H1 (cell line): ENCODE data around the gene IGF2BP3. TPM values are rescaled to one million over a fixed set of nuclear protein-coding genes. Genes with fewer than 3 reads are reported as not detected.

Source experiments
- CTCF ChIA-PET: fragments of 300-600 bp; sonication (Branson Sonifier 250); formaldehyde crosslinking; loops from one replicate; lab custom pipeline; 2021; ENCODE audit not compliant: partially characterized antibody; lab: Charles Lee
- POLR2A ChIA-PET: fragments of 300-600 bp; sonication (Branson Sonifier 250); formaldehyde crosslinking; loops from one replicate; lab custom pipeline; 2021; ENCODE audit warnings: inconsistent platforms; ENCODE audit not compliant: partially characterized antibody; lab: Charles Lee
- DNase-seq, 2 experiments: peaks; one replicate each; pipeline versions ENCODE4 v3.0.0 to v3.0.0-alpha.2; 2010 to 2022; ENCODE audit warnings: low spot score in 2 of 2, low read depth in 1 of 2, mixed read lengths in 1 of 2
- FAIRE-seq: peaks from 2 replicates; lab custom pipeline; 2011; peaks lifted over from hg19 to GRCh38; lab: Jason Lieb, UNC
- H2AFZ ChIP-seq: 2 replicates; pipeline ENCODE4 v1.8.1; 2012; ENCODE audit warnings: low read length, inconsistent platforms
- H2AK5ac ChIP-seq: 2 replicates; pipeline ENCODE4 v1.6.1; 2013; ENCODE audit warnings: low read depth, low read length
- H2BK120ac ChIP-seq: replicated peaks from 2 replicates; pipeline ENCODE3; 2013; ENCODE audit warnings: low read depth, low read length, inconsistent platforms
- H2BK12ac ChIP-seq: 2 replicates; pipeline ENCODE4 v1.6.1; 2013; ENCODE audit warnings: low read depth, low read length
- H2BK15ac ChIP-seq: 2 replicates; pipeline ENCODE4 v1.6.1; 2013; ENCODE audit warnings: low read length
- H2BK20ac ChIP-seq: 2 replicates; pipeline ENCODE4 v1.6.1; 2013; ENCODE audit warnings: low read length
- H2BK5ac ChIP-seq: 2 replicates; pipeline ENCODE4 v1.6.1; 2013; ENCODE audit warnings: low read depth, low read length
- H3K14ac ChIP-seq: 2 replicates; pipeline ENCODE4 v1.6.1; 2013; ENCODE audit warnings: inconsistent platforms; ENCODE audit not compliant: insufficient read length
- H3K18ac ChIP-seq: 2 replicates; pipeline ENCODE4 v1.6.1; 2013; ENCODE audit warnings: low read length; ENCODE audit errors: extremely low read depth
- H3K23ac ChIP-seq: 2 replicates; pipeline ENCODE4 v1.6.1; 2013; ENCODE audit warnings: inconsistent platforms; ENCODE audit not compliant: insufficient read length
- H3K23me2 ChIP-seq: 2 replicates; pipeline ENCODE4 v1.6.1; 2013; ENCODE audit warnings: low read depth, low read length
- H3K27ac ChIP-seq: 2 replicates; pipeline ENCODE4 v1.6.1; 2011; ENCODE audit warnings: low read depth, low read length, inconsistent platforms
- H3K27me3 ChIP-seq, 4 experiments: replicated peaks in 1 of 4; 1 replicate in 1 of 4; 2 replicates in 3 of 4; pipeline versions ENCODE4 v1.6.1 to v1.8.1; 2011 to 2013; ENCODE audit warnings: low read length in 3 of 4, mild to moderate bottlenecking in 3 of 4, inconsistent platforms in 2 of 4, mixed read lengths in 2 of 4, moderate library complexity in 1 of 4; ENCODE audit not compliant: control insufficient read depth in 3 of 4, insufficient read depth in 3 of 4; ENCODE audit errors: extremely low read depth in 1 of 4
- H3K36me3 ChIP-seq, 4 experiments: 2 replicates each; pipeline versions ENCODE4 v1.6.1 to v1.8.1; 2011 to 2013; ENCODE audit warnings: mild to moderate bottlenecking in 4 of 4, low read length in 3 of 4, moderate library complexity in 2 of 4, control low read depth in 1 of 4, inconsistent platforms in 1 of 4; ENCODE audit not compliant: insufficient read depth in 4 of 4, control insufficient read depth in 2 of 4
- H3K4ac ChIP-seq: replicated peaks from 2 replicates; pipeline ENCODE3; 2013; ENCODE audit warnings: low read length, low read depth, mixed read lengths, inconsistent platforms; ENCODE audit not compliant: insufficient read length
- H3K4me1 ChIP-seq, 4 experiments: replicated peaks in 1 of 4; 1 replicate in 1 of 4; 2 replicates in 3 of 4; pipeline versions ENCODE4 v1.6.1 to v1.8.1; 2011 to 2013; ENCODE audit warnings: low read length in 3 of 4, inconsistent platforms in 2 of 4, mixed read lengths in 1 of 4; ENCODE audit not compliant: insufficient read depth in 4 of 4, control insufficient read depth in 3 of 4
- H3K4me2 ChIP-seq, 2 experiments: 2 replicates each; pipeline versions ENCODE4 v1.6.1 to v1.8.1; 2011 to 2013; ENCODE audit warnings: low read depth in 2 of 2, low read length in 2 of 2, control low read depth in 1 of 2, inconsistent platforms in 1 of 2, mild to moderate bottlenecking in 1 of 2; ENCODE audit not compliant: insufficient read depth in 1 of 2
- H3K4me3 ChIP-seq, 4 experiments: fragments of 200-600, 300-600 bp in 1 of 4; sonication (generic), shearing (Covaris generic), sonication (Bioruptor Twin) in 1 of 4; 2 replicates each; pipeline versions ENCODE4 v1.5.1 to v1.8.1; 2011 to 2016; ENCODE audit warnings: low read length in 4 of 4, low read depth in 3 of 4, control low read depth in 2 of 4, inconsistent platforms in 2 of 4, mild to moderate bottlenecking in 2 of 4, mixed read lengths in 1 of 4, moderate library complexity in 1 of 4; ENCODE audit not compliant: insufficient read depth in 2 of 4; ENCODE audit errors: extremely low read depth in 1 of 4
- H3K56ac ChIP-seq: replicated peaks from 2 replicates; pipeline ENCODE3; 2013; ENCODE audit warnings: low read depth, mild to moderate bottlenecking, mixed read lengths, low read length, inconsistent platforms; ENCODE audit not compliant: insufficient read length
- H3K79me1 ChIP-seq: 2 replicates; pipeline ENCODE4 v1.6.1; 2013; ENCODE audit warnings: low read depth, low read length, control low read depth
- H3K79me2 ChIP-seq, 2 experiments: 2 replicates each; pipeline versions ENCODE4 v1.6.1 to v1.8.1; 2012 to 2013; ENCODE audit warnings: low read length in 2 of 2, mild to moderate bottlenecking in 2 of 2, inconsistent platforms in 1 of 2; ENCODE audit not compliant: insufficient read depth in 2 of 2, control insufficient read depth in 1 of 2
- H3K9ac ChIP-seq, 4 experiments: replicated peaks in 1 of 4; 1 replicate in 1 of 4; 2 replicates in 3 of 4; pipeline versions ENCODE4 v1.6.1 to v1.8.1; 2011 to 2013; ENCODE audit warnings: low read depth in 3 of 4, low read length in 3 of 4, control low read depth in 2 of 4, mild to moderate bottlenecking in 2 of 4, moderate library complexity in 2 of 4, inconsistent platforms in 1 of 4; ENCODE audit errors: extremely low read depth in 1 of 4
- H3K9me3 ChIP-seq, 2 experiments: 2 replicates each; pipeline versions ENCODE4 v1.6.1 to v1.8.1; 2012 to 2013; ENCODE audit warnings: mild to moderate bottlenecking in 2 of 2, moderate library complexity in 2 of 2, control low read depth in 1 of 2, inconsistent platforms in 1 of 2, low read depth in 1 of 2, low read length in 1 of 2, mixed read lengths in 1 of 2; ENCODE audit not compliant: insufficient read depth in 2 of 2
- H4K20me1 ChIP-seq, 2 experiments: replicated peaks in 1 of 2; 2 replicates each; pipeline versions ENCODE3 to v1.8.1; 2011 to 2013; ENCODE audit warnings: inconsistent platforms in 2 of 2, low read length in 2 of 2, mild to moderate bottlenecking in 1 of 2; ENCODE audit not compliant: insufficient read depth in 2 of 2, control insufficient read depth in 1 of 2
- H4K5ac ChIP-seq: 2 replicates; pipeline ENCODE4 v1.6.1; 2013; ENCODE audit warnings: low read length, low read depth, mixed read lengths, inconsistent platforms; ENCODE audit not compliant: insufficient read length
- H4K8ac ChIP-seq: 2 replicates; pipeline ENCODE4 v1.8.0; 2013; ENCODE audit warnings: mild to moderate bottlenecking, moderate library complexity, low read length, inconsistent platforms; ENCODE audit not compliant: insufficient read depth; ENCODE audit errors: extremely low read depth
- H4K91ac ChIP-seq: replicated peaks from 2 replicates; pipeline ENCODE3; 2013; ENCODE audit warnings: low read length, mixed read lengths, inconsistent platforms; ENCODE audit not compliant: insufficient read length
- EGR1 ChIP-seq: IDR thresholded peaks from 2 replicates; pipeline ENCODE4 v1.6.1; 2011; ENCODE audit warnings: low read depth, low read length, borderline replicate concordance
- WGBS, 2 experiments: shearing (Covaris generic) in 1 of 2; methylation state at CpG; one replicate each; pipeline versions ENCODE4 v1.1.6 to v1.1.7; 2013 to 2015; ENCODE audit warnings: low lambda C conversion rate in 2 of 2, mixed read lengths in 2 of 2, inconsistent platforms in 1 of 2, low coverage in 1 of 2, missing lambda C conversion rate in 1 of 2; ENCODE audit not compliant: insufficient replicate concordance in 2 of 2, insufficient coverage in 1 of 2, insufficient read length in 1 of 2; ENCODE audit errors: extremely low coverage in 1 of 2, missing lambda C conversion rate in 1 of 2; 5-methylcytosine and 5-hydroxymethylcytosine counted together
- polyA plus RNA-seq, 7 experiments: library from polyadenylated mRNA; depleted of rRNA in 3 of 7; stranded (reverse) in 5 of 7; unstranded in 2 of 7; fragments of >200 nt in 5 of 7; fragments of 200-250 nt in 2 of 7; gene quantifications; 1 replicate in 5 of 7; 2 replicates in 1 of 7; 4 replicates in 1 of 7; pipeline versions ENCODE4 v1.2.1 to v1.2.3, GENCODE V29; 2011 to 2013; ENCODE audit warnings: missing spikeins in 2 of 7, mixed read lengths in 2 of 7
- total RNA-seq: library from RNA; stranded (reverse); fragmentation: NEBNext Ultra II Directional; extraction: Animal tissue kit (Norgen Biotek cat#: 25700); gene quantifications from 2 replicates; pipeline ENCODE4 v1.2.1, GENCODE V29; 2021

IGF2BP3 gene
- total and polyA plus RNA-seq, 2 of the 8 experiments (the other 6 are each of a cell fraction or from before 2014, with no cell fraction given) = 66.3 to 193 TPM

- H2AFZ ChIP-seq = no peak overlapping the region
- H3K14ac ChIP-seq = no peak overlapping the region
- H2BK5ac ChIP-seq = no peak overlapping the region
- no peak overlapping the region for H2AK5ac ChIP-seq
- peaks cover 0 to 5% (median 3%) of the 10 kb centered on the region in 4 experiments; a peak in 4 of 7 replicates for H3K4me1 ChIP-seq
- 88% methylated on average over 5 of the region's 5 CpGs; no CpG with 5 or more reads in 1 of the 2 experiments for WGBS, 2 experiments
- FAIRE-seq (no peak), DNase-seq (no peak)
- peaks cover 0 to 34% (median 1%) of the 10 kb centered on the region in 4 experiments; a peak in 4 of 8 replicates for H3K36me3 ChIP-seq
- H3K9me3 ChIP-seq = no peaks in the 10 kb centered on the region
- no peak overlapping the region for H4K8ac ChIP-seq
- no peak overlapping the region for H2BK12ac ChIP-seq
- no peak overlapping the region for H4K5ac ChIP-seq
- peaks cover 2% of the 10 kb centered on the region for H3K79me1 ChIP-seq
- H3K27me3 ChIP-seq = no peaks in the 10 kb centered on the region
- ChIA-PET POLR2A (interaction anchor here (0.6 to 0.8 kb wide), 2 partner anchors 34 to 39 kb away, joined by 3 read pairs; no protein-coding TSS in a partner anchor), CTCF (interaction anchor here (0.9 kb wide), 1 partner anchor 12 kb away, joined by 6 read pairs; no protein-coding TSS in a partner anchor)
- H3K4me3 ChIP-seq = no peak overlapping the region
- no peak overlapping the region for H3K56ac ChIP-seq
- no peak overlapping the region for H3K9ac ChIP-seq
- H3K23me2 ChIP-seq = no peaks in the 10 kb centered on the region; the same call in 1 of the 2 replicates
- no peak overlapping the region for H3K23ac ChIP-seq
- H3K27ac ChIP-seq = no peak overlapping the region
- H3K18ac ChIP-seq = no peak overlapping the region
- no peak for TF ChIP-seq EGR1
- H3K4ac ChIP-seq = no peak overlapping the region
- H4K20me1 ChIP-seq = peaks cover 16 to 28% of the 10 kb centered on the region in 2 experiments
- H4K91ac ChIP-seq = no peak overlapping the region
- peaks cover 0 to 94% of the 10 kb centered on the region in 2 experiments; a peak in 3 of 4 replicates for H3K79me2 ChIP-seq
- H2BK120ac ChIP-seq = no peak overlapping the region
- no peak overlapping the region for H2BK20ac ChIP-seq
- no peak overlapping the region for H2BK15ac ChIP-seq
- no peak overlapping the region for H3K4me2 ChIP-seq
These were observed 100.4 kb downstream of the IGF2BP3 start for GRCh38 chr7:23369695-23370404.
